HCT116 (cell line): ENCODE measurements around the gene PCED1A. TPM values are rescaled to one million over a fixed set of nuclear protein-coding genes. Genes with fewer than 3 reads are reported as not detected.

Source experiments
- ATAC-seq: fragments of 200-7000 bp; cut with Tn5 transposase; 2 replicates; pipeline ENCODE4 v1.9.1; 2020; ENCODE audit warnings: mild to moderate bottlenecking, moderate library complexity
- BruUV-seq: library from RNA; stranded (reverse); fragments of 400-500 nt; replicated peaks from 2 replicates; lab custom pipeline; 2021; lab: Mats Ljungman, UMichigan
- CTCF ChIA-PET: fragments of 300-600 bp; sonication (Branson Sonifier 250); formaldehyde crosslinking; loops from one replicate; lab custom pipeline; 2021; ENCODE audit warnings: antibody characterized with exemption; lab: Charles Lee
- POLR2A ChIA-PET: fragments of 300-600, 350-600 bp; sonication (Branson Sonifier 250); formaldehyde crosslinking; loops from one replicate; lab custom pipeline; 2021; ENCODE audit warnings: antibody characterized with exemption; lab: Charles Lee
- RAD21 ChIA-PET, 2 experiments: fragments of 300-600 bp; sonication (Branson Sonifier 250); formaldehyde crosslinking; loops; one replicate each; lab custom pipeline; 2023; ENCODE audit warnings: low total read pairs in 2 of 2; ENCODE audit not compliant: uncharacterized antibody in 2 of 2, unreplicated experiment in 2 of 2, low non-redundant PET in 1 of 2; lab: Charles Lee
- DNase-seq: peaks from one replicate; pipeline ENCODE4 v3.0.0-alpha.2; 2010; ENCODE audit warnings: low read depth, low spot score
- H2AFZ ChIP-seq: fragments of 200-600 bp; shearing (Covaris generic), sonication (generic); 2 replicates; pipeline ENCODE4 v1.6.1; 2017; ENCODE audit warnings: low read depth, mixed run types, mixed read lengths, antibody characterized with exemption, low read length; ENCODE audit not compliant: poor library complexity, severe bottlenecking
- H3K27ac ChIP-seq: 2 replicates; pipeline ENCODE4 v1.5.1; 2012; ENCODE audit warnings: low read depth, low read length
- H3K27me3 ChIP-seq: fragments of 200-600 bp; sonication (generic); 2 replicates; pipeline ENCODE4 v1.6.1; 2016; ENCODE audit warnings: mixed run types, low read length, mixed read lengths; ENCODE audit not compliant: insufficient read depth
- H3K36me3 ChIP-seq, 2 experiments: fragments of 200-500 bp in 1 of 2; fragments of 200-600 bp in 1 of 2; sonication (Bioruptor generic) in 1 of 2; sonication (generic) in 1 of 2; 2 replicates each; pipeline versions ENCODE4 v1.5.1 to v1.6.1; 2014 to 2016; ENCODE audit warnings: low read length in 2 of 2, inconsistent platforms in 1 of 2, mixed read lengths in 1 of 2, mixed run types in 1 of 2; ENCODE audit not compliant: insufficient read depth in 2 of 2, control insufficient read depth in 1 of 2
- H3K4me1 ChIP-seq, 2 experiments: fragments of 200-600 bp in 1 of 2; sonication (generic) in 1 of 2; 2 replicates each; pipeline versions ENCODE4 v1.5.1 to v1.6.1; 2012 to 2017; ENCODE audit warnings: low read length in 2 of 2, inconsistent platforms in 1 of 2, mild to moderate bottlenecking in 1 of 2, mixed read lengths in 1 of 2, mixed run types in 1 of 2, moderate library complexity in 1 of 2; ENCODE audit not compliant: insufficient read depth in 2 of 2, control insufficient read depth in 1 of 2
- H3K4me2 ChIP-seq: fragments of 200-600 bp; sonication (generic); 2 replicates; pipeline ENCODE4 v1.6.1; 2017; ENCODE audit warnings: mixed run types, low read length, mixed read lengths
- H3K4me3 ChIP-seq, 2 experiments: fragments of 200-600 bp in 1 of 2; sonication (generic) in 1 of 2; replicated peaks in 1 of 2; 2 replicates each; pipeline ENCODE4 v1.5.1; 2011 to 2016; ENCODE audit warnings: low read length in 2 of 2, control low read depth in 1 of 2, low read depth in 1 of 2, mild to moderate bottlenecking in 1 of 2, mixed read lengths in 1 of 2, mixed run types in 1 of 2
- H3K79me2 ChIP-seq: fragments of 200-600 bp; sonication (generic); 2 replicates; pipeline ENCODE4 v1.6.1; 2017; ENCODE audit warnings: mild to moderate bottlenecking, mixed run types, low read length, moderate library complexity, mixed read lengths; ENCODE audit not compliant: insufficient read depth
- H3K9ac ChIP-seq: fragments of 200-600 bp; sonication (generic); 2 replicates; pipeline ENCODE4 v1.6.1; 2016; ENCODE audit warnings: low read length, mixed read lengths
- H3K9me2 ChIP-seq: fragments of 200-600 bp; sonication (generic), shearing (Covaris generic); 2 replicates; pipeline ENCODE4 v1.6.1; 2017; ENCODE audit warnings: mixed run types, mild to moderate bottlenecking, moderate library complexity; ENCODE audit not compliant: insufficient read depth
- H3K9me3 ChIP-seq, 2 experiments: fragments of 200-500 bp in 1 of 2; fragments of 200-600 bp in 1 of 2; sonication (Bioruptor generic) in 1 of 2; sonication (generic) in 1 of 2; 2 replicates each; pipeline ENCODE4 v1.6.1; 2014 to 2017; ENCODE audit warnings: low read length in 2 of 2, mixed read lengths in 2 of 2, inconsistent platforms in 1 of 2, low read depth in 1 of 2, mild to moderate bottlenecking in 1 of 2, mixed run types in 1 of 2, moderate library complexity in 1 of 2; ENCODE audit not compliant: control insufficient read depth in 1 of 2, insufficient read depth in 1 of 2
- H4K20me1 ChIP-seq: fragments of 200-600 bp; sonication (generic), shearing (Covaris generic); 2 replicates; pipeline ENCODE4 v1.6.1; 2017; ENCODE audit warnings: mixed run types, mild to moderate bottlenecking, moderate library complexity; ENCODE audit not compliant: insufficient read depth
- CBX3 ChIP-seq: IDR thresholded peaks from 2 replicates; pipeline ENCODE4 v1.6.1; 2012; ENCODE audit warnings: low read depth
- CEBPB ChIP-seq: IDR thresholded peaks from 2 replicates; pipeline ENCODE4 v1.6.1; 2012; ENCODE audit warnings: low read depth
- EGR1 ChIP-seq: IDR thresholded peaks from 2 replicates; pipeline ENCODE4 v1.6.1; 2012; ENCODE audit warnings: low read depth
- EZH2phosphoT487 ChIP-seq: fragments of 200-600 bp; IDR thresholded peaks from 2 replicates; pipeline ENCODE4 v1.6.1; 2018; ENCODE audit warnings: antibody characterized with exemption, borderline replicate concordance
- POLR2A ChIP-seq: IDR thresholded peaks from 2 replicates; pipeline ENCODE4 v1.7.0; 2011; ENCODE audit warnings: borderline replicate concordance; ENCODE audit not compliant: insufficient read depth, insufficient read length; ENCODE audit errors: extremely low read depth
- POLR2AphosphoS5 ChIP-seq: IDR thresholded peaks from 2 replicates; pipeline ENCODE4 v1.6.1; 2011; ENCODE audit warnings: mild to moderate bottlenecking, low read depth, low read length, moderate library complexity
- SIN3A ChIP-seq: IDR thresholded peaks from 2 replicates; pipeline ENCODE4 v1.6.1; 2012; ENCODE audit warnings: low read depth
- SRF ChIP-seq: IDR thresholded peaks from 2 replicates; pipeline ENCODE4 v1.6.1; 2012; ENCODE audit warnings: low read depth
- YY1 ChIP-seq: IDR thresholded peaks from 2 replicates; pipeline ENCODE4 v1.6.1; 2011; ENCODE audit warnings: low read length, low read depth, moderate library complexity, mild to moderate bottlenecking; ENCODE audit not compliant: insufficient replicate concordance; ENCODE audit errors: extremely low read depth
- ZFX ChIP-seq: fragments of 450-650 bp; IDR thresholded peaks from 2 replicates; pipeline ENCODE4 v1.6.1; 2017
- ZNF274 ChIP-seq: fragments of 200-500 bp; sonication (Bioruptor generic); IDR thresholded peaks from 2 replicates; pipeline ENCODE4 v1.6.1; 2014; ENCODE audit warnings: mild to moderate bottlenecking, low read depth, low read length, inconsistent platforms
- intact Hi-C: fragments of 100-400 bp; cut with micrococcal nuclease; formaldehyde crosslinking; loops from 2 replicates; pipeline ENCODE4 v1.10.0; 2022
- total RNA-seq: library from RNA; stranded (reverse); gene quantifications from one replicate; pipeline ENCODE4 v1.2.1, GENCODE V29; 2021; ENCODE audit not compliant: unreplicated experiment
- TF ChIP-seq, protein P1 (sequence below), 3 experiments: fragments of 200-600 bp in 1 of 3; sonication (generic) in 1 of 3; IDR thresholded peaks in 2 of 3; conservative IDR thresholded peaks in 1 of 3; 2 replicates each; pipeline ENCODE4 v1.5.1; 2012 to 2017; ENCODE audit warnings: low read depth in 2 of 3, low read length in 2 of 3, antibody characterized with exemption in 1 of 3, borderline replicate concordance in 1 of 3, control low read depth in 1 of 3, mild to moderate bottlenecking in 1 of 3, mixed read lengths in 1 of 3, mixed run types in 1 of 3, moderate library complexity in 1 of 3; ENCODE audit not compliant: insufficient read depth in 1 of 3
- TF ChIP-seq, protein P2 (sequence below): IDR thresholded peaks from 2 replicates; pipeline ENCODE4 v1.6.1; 2012
- TF ChIP-seq, protein P3 (sequence below): IDR thresholded peaks from 2 replicates; pipeline ENCODE4 v1.6.1; 2012
- TF ChIP-seq, protein P4 (sequence below): IDR thresholded peaks from 2 replicates; pipeline ENCODE4 v1.6.1; 2011; ENCODE audit warnings: mild to moderate bottlenecking, low read length, moderate library complexity; ENCODE audit not compliant: insufficient replicate concordance; ENCODE audit errors: extremely low read depth

PCED1A gene
- total RNA-seq, 1 experiment from 2014 or later, result 31.8 TPM

DNA sequence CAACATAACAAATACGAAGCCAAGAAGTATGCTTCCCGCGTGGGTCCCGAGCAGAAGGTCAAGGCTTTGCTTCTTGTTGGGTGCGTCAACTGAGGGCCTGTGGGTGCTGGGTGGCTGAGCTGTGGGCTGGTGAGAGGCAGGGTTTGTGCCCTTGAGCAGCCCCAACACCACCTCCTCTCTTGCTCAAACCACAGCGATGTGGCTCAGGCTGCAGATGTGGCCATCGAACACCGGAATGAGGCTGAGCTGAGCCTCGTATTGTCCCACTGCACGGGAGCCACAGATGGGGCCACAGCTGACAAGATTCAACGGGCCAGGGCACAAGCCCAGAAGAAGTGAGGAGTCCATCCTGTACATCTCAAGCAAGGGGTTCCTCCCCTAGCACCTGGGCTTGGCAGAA, 25.8 kb upstream of the PCED1A start:
- ChIA-PET POLR2A (no interaction called here), RAD21 (no interaction called here), CTCF (interaction anchor here (0.6 kb wide), 1 partner anchor 28 kb away, joined by 3 read pairs; no protein-coding TSS in a partner anchor)
- Histone ChIP-seq H3K4me3 (no peak overlapping the region), H3K4me1 (peaks cover 11 to 21% of the 10 kb centered on the region in 2 experiments), H2AFZ (no peak overlapping the region), H3K9me2 (no peaks in the 10 kb centered on the region), H3K9me3 (no peaks in the 10 kb centered on the region), H3K27me3 (no peaks in the 10 kb centered on the region), H3K9ac (no peak overlapping the region), H3K79me2 (no peaks in the 10 kb centered on the region), H4K20me1 (no peaks in the 10 kb centered on the region), H3K27ac (no peak overlapping the region), H3K4me2 (no peak overlapping the region), H3K36me3 (peaks cover 0 to 2% of the 10 kb centered on the region in 2 experiments; a peak in 2 of 4 replicates)
- ATAC-seq (no peak), DNase-seq (no peak)
- no TSS peak for BruUV-seq
- intact Hi-C loops, result no loop called here
- TF ChIP-seq SIN3A, result no peak
- TF ChIP-seq EGR1, result no peak
- no peak for TF ChIP-seq CBX3
- TF ChIP-seq, protein P1, sequence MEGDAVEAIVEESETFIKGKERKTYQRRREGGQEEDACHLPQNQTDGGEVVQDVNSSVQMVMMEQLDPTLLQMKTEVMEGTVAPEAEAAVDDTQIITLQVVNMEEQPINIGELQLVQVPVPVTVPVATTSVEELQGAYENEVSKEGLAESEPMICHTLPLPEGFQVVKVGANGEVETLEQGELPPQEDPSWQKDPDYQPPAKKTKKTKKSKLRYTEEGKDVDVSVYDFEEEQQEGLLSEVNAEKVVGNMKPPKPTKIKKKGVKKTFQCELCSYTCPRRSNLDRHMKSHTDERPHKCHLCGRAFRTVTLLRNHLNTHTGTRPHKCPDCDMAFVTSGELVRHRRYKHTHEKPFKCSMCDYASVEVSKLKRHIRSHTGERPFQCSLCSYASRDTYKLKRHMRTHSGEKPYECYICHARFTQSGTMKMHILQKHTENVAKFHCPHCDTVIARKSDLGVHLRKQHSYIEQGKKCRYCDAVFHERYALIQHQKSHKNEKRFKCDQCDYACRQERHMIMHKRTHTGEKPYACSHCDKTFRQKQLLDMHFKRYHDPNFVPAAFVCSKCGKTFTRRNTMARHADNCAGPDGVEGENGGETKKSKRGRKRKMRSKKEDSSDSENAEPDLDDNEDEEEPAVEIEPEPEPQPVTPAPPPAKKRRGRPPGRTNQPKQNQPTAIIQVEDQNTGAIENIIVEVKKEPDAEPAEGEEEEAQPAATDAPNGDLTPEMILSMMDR (IDR thresholded peaks at IDR 0.05 in 2 of 3, conservative IDR thresholded peaks at IDR 0.05 in 1 of 3; ENCODE audit: borderline replicate concordance in 1 of 3, insufficient read depth in 1 of 3, low read depth in 2 of 3, low read length in 2 of 3), result no peak
- TF ChIP-seq POLR2A, result no peak
- TF ChIP-seq CEBPB, result no peak

DNA sequence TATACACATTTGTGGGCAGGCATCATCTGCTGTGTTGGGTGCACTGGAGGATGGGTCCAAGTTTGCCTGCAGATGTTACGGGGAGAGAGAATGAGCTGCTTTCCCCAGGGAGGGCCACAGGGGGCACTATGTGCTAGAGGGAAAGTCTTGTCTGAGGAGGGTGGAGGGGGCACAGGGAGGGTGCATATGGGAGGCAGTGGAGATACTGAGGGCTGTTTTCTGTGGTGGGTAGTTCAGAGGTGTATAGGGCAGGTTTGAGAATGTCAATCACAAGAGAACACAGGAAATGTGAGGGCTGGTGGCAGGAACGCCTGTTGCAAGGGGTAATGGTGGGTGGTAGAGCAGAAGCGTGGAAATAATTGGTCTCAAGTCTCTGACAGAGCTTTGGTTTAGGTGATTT, 25.2 kb upstream of the PCED1A start:
- H3K9ac ChIP-seq, result no peak overlapping the region
- RAD21 ChIA-PET, result interaction anchor here in 1 of 2 experiments (0.6 kb wide), 1 partner anchor 135 kb away, joined by 3 read pairs; no protein-coding TSS in a partner anchor
- BruUV-seq, result no TSS peak
- TF ChIP-seq POLR2AphosphoS5 (no peak), ZFX (no peak), EZH2phosphoT487 (no peak), ZNF274 (no peak), SRF (no peak), YY1 (no peak)
- TF ChIP-seq, protein P2, sequence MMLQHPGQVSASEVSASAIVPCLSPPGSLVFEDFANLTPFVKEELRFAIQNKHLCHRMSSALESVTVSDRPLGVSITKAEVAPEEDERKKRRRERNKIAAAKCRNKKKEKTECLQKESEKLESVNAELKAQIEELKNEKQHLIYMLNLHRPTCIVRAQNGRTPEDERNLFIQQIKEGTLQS, result no peak
- TF ChIP-seq, protein P3, sequence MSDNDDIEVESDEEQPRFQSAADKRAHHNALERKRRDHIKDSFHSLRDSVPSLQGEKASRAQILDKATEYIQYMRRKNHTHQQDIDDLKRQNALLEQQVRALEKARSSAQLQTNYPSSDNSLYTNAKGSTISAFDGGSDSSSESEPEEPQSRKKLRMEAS, result no peak
- TF ChIP-seq, protein P4, sequence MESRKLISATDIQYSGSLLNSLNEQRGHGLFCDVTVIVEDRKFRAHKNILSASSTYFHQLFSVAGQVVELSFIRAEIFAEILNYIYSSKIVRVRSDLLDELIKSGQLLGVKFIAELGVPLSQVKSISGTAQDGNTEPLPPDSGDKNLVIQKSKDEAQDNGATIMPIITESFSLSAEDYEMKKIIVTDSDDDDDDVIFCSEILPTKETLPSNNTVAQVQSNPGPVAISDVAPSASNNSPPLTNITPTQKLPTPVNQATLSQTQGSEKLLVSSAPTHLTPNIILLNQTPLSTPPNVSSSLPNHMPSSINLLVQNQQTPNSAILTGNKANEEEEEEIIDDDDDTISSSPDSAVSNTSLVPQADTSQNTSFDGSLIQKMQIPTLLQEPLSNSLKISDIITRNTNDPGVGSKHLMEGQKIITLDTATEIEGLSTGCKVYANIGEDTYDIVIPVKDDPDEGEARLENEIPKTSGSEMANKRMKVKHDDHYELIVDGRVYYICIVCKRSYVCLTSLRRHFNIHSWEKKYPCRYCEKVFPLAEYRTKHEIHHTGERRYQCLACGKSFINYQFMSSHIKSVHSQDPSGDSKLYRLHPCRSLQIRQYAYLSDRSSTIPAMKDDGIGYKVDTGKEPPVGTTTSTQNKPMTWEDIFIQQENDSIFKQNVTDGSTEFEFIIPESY, result no peak

More for the DNA sequence above, 25.2 kb upstream of the PCED1A start:
- H3K27ac ChIP-seq, result no peak overlapping the region
- no peak overlapping the region for H2AFZ ChIP-seq
- no peak overlapping the region for H3K4me3 ChIP-seq
- H4K20me1 ChIP-seq, result no peaks in the 10 kb centered on the region
- no peak overlapping the region for H3K4me2 ChIP-seq
- no peaks in the 10 kb centered on the region for H3K9me2 ChIP-seq
- no peaks in the 10 kb centered on the region for H3K79me2 ChIP-seq
- CTCF ChIA-PET, result interaction anchor here (0.6 to 1.0 kb wide), 2 partner anchors 29 to 135 kb away, joined by 3 to 4 read pairs; no protein-coding TSS in a partner anchor
- intact Hi-C loops, result no loop called here
- POLR2A ChIA-PET, result no interaction called here
- H3K4me1 ChIP-seq, result peaks cover 5 to 15% of the 10 kb centered on the region in 2 experiments
- peaks cover 0 to 2% of the 10 kb centered on the region in 2 experiments; a peak in 2 of 4 replicates for H3K36me3 ChIP-seq
- ATAC-seq, result peak; percentile 43; the same call in 1 of the 2 replicates
- no peaks in the 10 kb centered on the region for H3K9me3 ChIP-seq
- H3K27me3 ChIP-seq, result no peaks in the 10 kb centered on the region
- DNase-seq, result no peak
